Parathyroid adenoma (tissue), 2 donors: ENCODE measurements around the gene MARK4.

Experiments used
- H2AFZ ChIP-seq: fragments of 300-600 bp; sonication (generic); one replicate; pipeline ENCODE4 v1.7.0; 2017; ENCODE audit warnings: antibody characterized with exemption, mild to moderate bottlenecking
- H3K27ac ChIP-seq: fragments of 300-600 bp; sonication (generic); one replicate; pipeline ENCODE4 v1.7.0; 2017
- H3K27me3 ChIP-seq: fragments of 300-600 bp; sonication (generic); one replicate; pipeline ENCODE4 v1.7.0; 2017; ENCODE audit warnings: low read length; ENCODE audit not compliant: control insufficient read depth, insufficient read depth
- H3K36me3 ChIP-seq: fragments of 300-600 bp; sonication (generic); one replicate; pipeline ENCODE4 v1.7.0; 2017; ENCODE audit warnings: low read length; ENCODE audit not compliant: control insufficient read depth, insufficient read depth
- H3K4me1 ChIP-seq: fragments of 300-600 bp; sonication (generic); one replicate; pipeline ENCODE4 v1.7.0; 2017; ENCODE audit warnings: control low read depth
- H3K4me2 ChIP-seq: fragments of 300-600 bp; sonication (generic); one replicate; pipeline ENCODE4 v1.7.0; 2017; ENCODE audit warnings: low read length
- H3K4me3 ChIP-seq: fragments of 300-600 bp; sonication (generic); one replicate; pipeline ENCODE4 v1.7.0; 2017; ENCODE audit warnings: low read depth, low read length
- H3K79me2 ChIP-seq: fragments of 300-600 bp; sonication (generic); one replicate; pipeline ENCODE4 v1.7.0; 2017; ENCODE audit warnings: control low read depth
- H3K9ac ChIP-seq: fragments of 300-600 bp; sonication (generic); one replicate; pipeline ENCODE4 v1.7.0; 2017; ENCODE audit warnings: mild to moderate bottlenecking
- H3K9me3 ChIP-seq: fragments of 300-600 bp; sonication (generic); one replicate; pipeline ENCODE4 v1.7.0; 2017; ENCODE audit warnings: low read length; ENCODE audit not compliant: control insufficient read depth
- CTCF ChIP-seq: fragments of 300-600 bp; sonication (generic); IDR thresholded peaks from one replicate; pipeline ENCODE4 v1.7.0; 2017; ENCODE audit warnings: antibody characterized with exemption, mild to moderate bottlenecking
- donor health status: primary hyperparathyroidism.

MARK4 gene

GRCh38 chr19:45351401-45351952 is 100.4 kb downstream of the MARK4 start:
- no peaks in the 10 kb centered on the region for H3K36me3 ChIP-seq
- no peak overlapping the region for H2AFZ ChIP-seq
- no peaks in the 10 kb centered on the region for H3K9me3 ChIP-seq

GRCh38 chr19:45352062-45352461 is 101.0 kb downstream of the MARK4 start:
- Histone ChIP-seq H3K4me1 (no peaks in the 10 kb centered on the region), H2AFZ (no peak overlapping the region), H3K27ac (no peak overlapping the region), H3K36me3 (no peaks in the 10 kb centered on the region), H3K4me2 (no peak overlapping the region), H3K79me2 (no peaks in the 10 kb centered on the region), H3K27me3 (no peaks in the 10 kb centered on the region), H3K4me3 (no peak overlapping the region), H3K9me3 (no peaks in the 10 kb centered on the region), H3K9ac (no peak overlapping the region)
- TF ChIP-seq CTCF = no peak

More at GRCh38 chr19:45351401-45351952, 100.4 kb downstream of the MARK4 start:
- Histone ChIP-seq H3K4me2 (no peak overlapping the region), H3K9ac (no peak overlapping the region), H3K4me3 (no peak overlapping the region), H3K27me3 (no peaks in the 10 kb centered on the region), H3K27ac (no peak overlapping the region), H3K4me1 (no peaks in the 10 kb centered on the region), H3K79me2 (no peaks in the 10 kb centered on the region)
- TF ChIP-seq CTCF = no peak

- no peak overlapping the region for H3K4me2 ChIP-seq
- H3K9me3 ChIP-seq = no peaks in the 10 kb centered on the region
- no peak overlapping the region for H3K27ac ChIP-seq
- no peaks in the 10 kb centered on the region for H3K4me1 ChIP-seq
- TF ChIP-seq CTCF = no peak
- no peaks in the 10 kb centered on the region for H3K27me3 ChIP-seq
- no peak overlapping the region for H2AFZ ChIP-seq
- H3K36me3 ChIP-seq = no peaks in the 10 kb centered on the region
- H3K79me2 ChIP-seq = no peaks in the 10 kb centered on the region
- no peak overlapping the region for H3K4me3 ChIP-seq
- no peak overlapping the region for H3K9ac ChIP-seq
Measured at GRCh38 chr19:45352471-45352870, 101.4 kb downstream of the MARK4 start.

- Histone ChIP-seq H3K9me3 (no peaks in the 10 kb centered on the region), H3K4me2 (no peak overlapping the region), H3K36me3 (no peaks in the 10 kb centered on the region), H3K4me3 (no peak overlapping the region), H3K9ac (no peak overlapping the region), H3K79me2 (no peaks in the 10 kb centered on the region), H3K27me3 (no peaks in the 10 kb centered on the region), H3K4me1 (no peaks in the 10 kb centered on the region), H3K27ac (no peak overlapping the region), H2AFZ (no peak overlapping the region)
- no peak for TF ChIP-seq CTCF
Measured at GRCh38 chr19:45352914-45353796, 102.1 kb downstream of the MARK4 start.
